LNCAP (cell line): ENCODE data around the gene WWOX.

Experiments
- CTCF ChIP-seq: fragments of 450-650 bp; IDR thresholded peaks from 2 replicates; pipeline ENCODE4 v1.5.1; 2017; ENCODE audit warnings: mild to moderate bottlenecking

Gene WWOX

DNA sequence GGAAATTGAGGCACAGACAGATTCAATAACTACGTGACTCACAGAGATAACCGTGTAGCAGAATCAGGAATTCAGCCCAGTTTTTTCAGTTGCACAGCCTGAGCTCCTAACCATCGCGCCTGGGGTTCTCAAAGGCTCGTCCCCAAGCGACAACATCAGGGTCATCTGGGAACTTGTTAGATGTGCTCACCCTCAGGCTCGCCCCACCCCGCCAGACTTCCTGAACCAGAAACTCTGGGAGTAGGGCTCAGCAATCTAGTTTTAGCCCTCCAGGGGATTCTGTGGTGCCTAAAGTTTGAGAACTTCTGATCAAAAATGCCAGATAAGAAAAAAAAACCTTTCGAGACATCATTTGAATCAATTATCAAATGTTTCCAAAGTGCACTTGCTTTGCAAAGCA, 559.8 kb downstream of the WWOX start:
- no peak for TF ChIP-seq CTCF

DNA sequence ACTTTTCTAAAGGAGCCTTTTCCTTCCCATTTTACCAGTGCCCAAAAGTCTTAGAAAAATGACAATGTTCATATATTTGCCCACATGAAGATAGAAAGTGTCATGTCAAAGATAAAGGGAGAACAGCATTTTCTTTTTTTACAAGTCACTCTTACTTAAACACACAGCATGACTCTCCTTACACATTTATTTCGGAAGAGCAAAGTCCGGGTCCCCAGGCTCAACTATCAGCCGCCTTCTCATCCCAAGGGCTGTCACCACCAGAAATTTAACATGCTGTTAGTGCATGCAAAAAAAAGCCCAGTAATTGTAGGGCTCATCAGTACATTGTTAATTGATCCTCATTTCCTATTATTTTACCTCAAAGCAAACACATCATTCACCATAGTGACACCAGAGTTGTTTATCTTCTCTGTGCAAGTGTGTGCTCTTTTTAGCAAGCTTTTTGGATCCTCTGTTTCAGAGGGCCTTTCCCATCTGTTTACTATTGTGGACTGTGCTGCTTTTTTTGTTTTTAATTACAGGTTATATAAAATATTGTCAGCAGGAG, 560.3 kb downstream of the WWOX start:
- no peak for TF ChIP-seq CTCF

DNA sequence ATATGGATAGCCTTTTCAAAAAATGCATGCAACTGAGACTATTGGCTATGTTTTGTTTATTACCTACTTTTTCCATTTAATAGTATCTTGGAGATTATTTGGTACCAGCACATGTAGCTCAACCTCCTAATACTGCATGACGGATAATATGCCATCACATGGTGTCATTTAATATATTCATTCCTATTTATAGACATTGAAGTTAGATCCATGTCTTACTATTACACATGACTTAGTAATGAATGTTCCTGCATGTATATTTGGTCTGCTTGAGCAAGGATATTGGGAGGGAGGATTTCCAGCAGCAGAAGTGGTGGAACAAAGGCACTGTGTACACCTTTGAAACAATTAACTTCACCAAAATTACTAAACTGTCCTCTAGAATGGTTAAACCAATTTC, 561.3 kb downstream of the WWOX start:
- no peak for TF ChIP-seq CTCF

DNA sequence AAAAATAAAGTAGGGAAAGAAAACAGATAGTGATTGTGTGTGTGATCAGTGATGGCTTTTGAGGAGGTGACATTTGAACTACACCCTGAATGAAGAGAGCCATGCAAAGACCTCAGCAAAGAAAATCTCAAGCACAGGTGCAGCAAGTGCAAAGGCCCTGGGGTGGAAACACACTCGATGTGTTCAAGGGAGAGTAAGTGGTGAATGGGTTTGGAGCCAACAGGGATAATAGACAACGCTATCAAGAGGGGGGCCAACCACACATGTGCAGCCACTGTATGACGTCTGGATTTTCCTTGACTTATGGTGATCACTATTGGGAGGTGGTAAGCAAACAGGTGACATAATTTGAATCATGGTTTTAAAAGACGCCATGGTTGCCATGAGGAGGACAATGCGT, 564.2 kb downstream of the WWOX start:
- no peak for TF ChIP-seq CTCF

- no peak for TF ChIP-seq CTCF
These were observed 565.6 kb downstream of the WWOX start for GRCh38 chr16:78664811-78665772.

GRCh38 chr16:78666318-78666717, 566.9 kb downstream of the WWOX start:
- no peak for TF ChIP-seq CTCF

DNA sequence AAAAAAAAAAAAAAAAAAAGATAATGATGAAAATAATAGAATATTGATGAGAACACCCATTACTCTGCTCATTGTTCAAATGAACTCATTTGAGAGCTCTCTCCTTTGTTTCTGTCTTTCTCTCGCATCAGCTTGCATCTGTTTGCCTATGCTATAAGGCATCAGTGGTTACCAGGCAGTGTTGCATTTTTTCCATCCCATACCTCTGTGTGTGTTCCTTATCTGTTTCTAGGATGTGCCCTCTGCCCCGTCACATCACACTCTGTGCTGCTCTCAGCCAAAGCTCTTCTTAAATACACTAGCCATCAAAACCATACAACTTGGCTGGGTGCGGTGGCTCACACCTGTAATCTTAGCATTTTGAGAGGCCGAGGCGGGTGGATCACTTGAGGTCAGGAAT, 568.2 kb downstream of the WWOX start:
- no peak for TF ChIP-seq CTCF
